HG03432 (cell line): Measurements from ENCODE around the gene RERE.
"Not testable (repeated sequence)": the region's sequence is repeated elsewhere in the genome, so short reads cannot be mapped to it uniquely, and the experiment has no call there.

Experiments
- ATAC-seq: cut with Tn5 transposase; IDR thresholded peaks from one replicate; pipeline ENCODE4 v1.9.1; 2021; ENCODE audit warnings: mild to moderate bottlenecking, moderate library complexity; ENCODE audit not compliant: unreplicated experiment

The RERE gene

GRCh38 chr1:8525558-8526275 is 291.7 kb downstream of the RERE start:
- ATAC-seq = peak; percentile 65

- ATAC-seq = no peak
These were observed 292.3 kb downstream of the RERE start for GRCh38 chr1:8525216-8525557.

GRCh38 chr1:8524627-8525157 is 292.7 kb downstream of the RERE start:
- ATAC-seq = no peak

GRCh38 chr1:8523666-8524206 is 293.7 kb downstream of the RERE start:
- no peak for ATAC-seq

DNA sequence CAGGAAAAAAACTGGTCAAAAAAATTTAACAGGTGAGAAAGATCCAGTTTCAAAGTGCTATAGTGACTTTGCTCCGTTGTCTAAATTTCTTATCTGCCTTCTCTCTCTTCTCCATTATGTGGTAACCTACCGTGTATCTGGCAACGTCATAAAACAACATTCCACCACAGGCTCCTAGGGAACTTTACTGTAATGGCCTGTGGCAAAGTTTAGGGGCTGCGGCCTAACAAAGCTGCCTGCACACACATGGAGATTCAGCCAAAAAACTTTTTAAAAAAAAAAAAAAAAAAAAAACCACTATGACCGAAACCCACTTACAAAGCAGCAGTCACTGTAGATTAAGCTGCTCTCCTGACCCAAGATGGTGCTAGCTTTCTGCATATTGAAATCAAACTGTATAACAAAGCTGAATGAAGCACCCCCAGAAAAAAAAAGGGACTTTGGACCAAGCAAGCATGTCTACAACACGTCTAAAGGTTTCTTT is 296.9 kb downstream of the RERE start:
- no peak for ATAC-seq

- ATAC-seq = no peak
These were observed 298.3 kb downstream of the RERE start for GRCh38 chr1:8519167-8519566.

DNA sequence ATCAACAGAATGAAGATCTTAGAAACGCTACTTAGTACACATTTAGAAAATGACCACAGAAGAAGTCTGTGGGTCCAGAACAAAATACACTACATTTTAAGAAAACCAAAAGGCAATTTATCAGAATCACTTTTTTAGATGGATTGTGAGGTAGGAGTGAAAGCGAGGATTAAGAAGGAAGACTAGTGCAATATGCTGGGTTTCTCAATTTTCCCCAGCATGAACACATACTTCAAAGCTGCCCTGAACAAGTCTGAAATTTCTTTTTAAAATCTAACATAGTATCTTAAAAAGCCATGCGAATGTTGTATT is 299.0 kb downstream of the RERE start:
- ATAC-seq = no peak

- ATAC-seq = no peak
These were observed 299.6 kb downstream of the RERE start for GRCh38 chr1:8517661-8518489.

DNA sequence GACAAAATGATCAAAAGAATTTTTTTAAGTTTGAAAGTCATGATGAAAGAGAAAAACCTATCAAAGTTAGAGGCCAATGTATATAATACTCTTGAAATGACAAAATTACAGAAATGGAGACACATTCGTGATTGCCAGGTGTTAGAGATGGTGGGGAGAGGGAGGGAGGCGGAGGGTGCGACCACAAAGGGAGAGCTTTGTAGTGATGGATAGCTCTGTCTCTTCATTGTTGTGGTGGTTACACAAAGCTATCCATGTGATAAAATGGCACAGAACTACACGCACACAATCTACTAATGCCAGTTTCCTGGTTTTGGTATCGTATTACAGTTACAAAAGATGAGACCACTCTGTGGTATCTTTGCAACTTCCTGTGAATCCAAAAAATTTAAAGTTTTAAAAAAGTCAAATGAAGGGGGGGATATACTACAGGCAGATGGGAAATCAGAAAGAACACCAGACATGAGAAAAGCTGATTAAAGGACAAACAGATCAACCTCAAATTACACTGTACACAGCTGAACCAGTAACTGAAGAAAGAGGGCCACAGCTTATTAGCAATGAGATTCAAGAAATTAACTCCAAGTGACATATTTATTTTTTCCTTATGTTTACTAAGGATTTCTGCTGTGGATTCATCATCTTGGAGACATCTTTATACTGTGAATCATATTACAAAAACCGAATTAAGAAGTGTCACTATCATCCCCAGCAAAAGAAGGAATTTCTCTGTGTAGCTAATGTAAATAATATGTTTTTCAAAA is 300.5 kb downstream of the RERE start:
- no peak for ATAC-seq

GRCh38 chr1:8516278-8516777 is 301.1 kb downstream of the RERE start:
- no peak for ATAC-seq

DNA sequence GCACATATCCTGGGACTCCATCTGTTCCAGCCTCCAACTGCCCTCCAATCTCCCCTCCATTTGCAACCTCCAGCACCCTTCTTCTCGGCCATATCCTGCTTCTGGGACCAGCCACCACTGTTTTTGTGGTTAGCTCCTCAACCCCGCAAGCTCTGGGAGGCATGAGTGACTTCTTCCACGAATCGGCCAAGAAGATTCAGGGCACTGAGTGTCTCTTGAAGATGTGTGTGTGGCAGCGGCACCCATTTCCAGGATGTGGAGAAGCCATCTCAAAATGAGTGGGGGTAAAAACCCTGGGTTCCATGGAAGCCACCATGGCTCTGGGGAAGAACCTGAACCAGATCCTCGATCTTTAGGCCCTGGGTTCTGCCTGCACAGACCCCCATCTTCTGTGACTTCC is 304.9 kb downstream of the RERE start:
- ATAC-seq = no peak

DNA sequence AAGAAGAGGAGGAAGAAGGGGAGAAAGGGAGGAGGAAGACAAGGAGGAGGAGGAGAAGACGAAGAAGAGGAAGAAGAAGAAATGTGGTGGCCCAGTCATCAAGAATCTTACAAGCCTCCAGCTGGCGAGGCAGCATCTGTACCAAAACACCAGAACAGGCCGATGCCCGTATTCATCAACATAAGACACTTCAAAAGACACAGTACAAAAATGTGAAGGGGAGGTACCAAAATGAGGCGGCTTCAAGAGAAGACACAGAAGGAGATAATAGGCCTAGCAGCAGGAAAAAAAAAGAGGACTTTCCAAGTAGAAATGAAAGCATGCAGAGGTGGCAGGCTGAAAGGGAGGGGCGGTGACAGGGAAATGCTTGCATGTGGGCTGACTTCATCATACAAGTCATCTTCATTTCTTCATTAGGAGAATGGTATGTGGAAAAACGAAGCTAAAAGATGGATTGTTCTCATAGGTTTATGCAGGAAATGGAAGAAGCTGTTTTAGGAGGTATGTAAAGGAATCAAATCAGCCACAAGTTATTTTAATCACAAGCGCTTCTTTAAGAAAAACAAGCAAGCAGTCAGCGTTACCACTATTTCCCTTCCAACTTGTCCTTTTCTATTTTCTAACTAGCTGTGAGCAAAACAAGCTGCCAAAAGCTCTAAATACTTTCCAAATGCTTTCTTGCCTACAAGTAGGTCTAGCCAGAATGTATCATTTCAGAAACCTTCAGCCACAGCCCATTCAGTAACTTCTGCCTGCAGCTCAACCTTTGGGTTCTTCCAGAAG is 307.2 kb downstream of the RERE start:
- no peak for ATAC-seq

DNA sequence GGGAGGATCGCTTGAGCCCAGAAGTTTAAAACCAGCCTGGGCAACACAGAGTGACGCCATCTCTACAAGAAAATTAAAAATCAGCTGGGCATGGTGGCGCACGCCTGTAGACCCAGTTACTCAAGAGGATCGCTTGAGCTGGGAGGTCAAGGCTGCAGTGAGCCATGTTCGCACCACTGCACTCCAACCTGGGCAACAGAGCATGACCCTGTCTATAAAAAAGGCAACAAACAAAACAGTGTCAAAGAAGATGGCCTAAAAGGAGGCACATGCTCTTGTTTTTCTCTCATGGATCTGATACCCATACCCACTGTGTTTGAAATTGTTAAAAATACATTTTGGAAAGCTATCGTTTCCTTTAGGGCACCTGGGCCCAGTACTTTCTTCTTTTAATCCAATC is 307.9 kb downstream of the RERE start:
- ATAC-seq = no peak

DNA sequence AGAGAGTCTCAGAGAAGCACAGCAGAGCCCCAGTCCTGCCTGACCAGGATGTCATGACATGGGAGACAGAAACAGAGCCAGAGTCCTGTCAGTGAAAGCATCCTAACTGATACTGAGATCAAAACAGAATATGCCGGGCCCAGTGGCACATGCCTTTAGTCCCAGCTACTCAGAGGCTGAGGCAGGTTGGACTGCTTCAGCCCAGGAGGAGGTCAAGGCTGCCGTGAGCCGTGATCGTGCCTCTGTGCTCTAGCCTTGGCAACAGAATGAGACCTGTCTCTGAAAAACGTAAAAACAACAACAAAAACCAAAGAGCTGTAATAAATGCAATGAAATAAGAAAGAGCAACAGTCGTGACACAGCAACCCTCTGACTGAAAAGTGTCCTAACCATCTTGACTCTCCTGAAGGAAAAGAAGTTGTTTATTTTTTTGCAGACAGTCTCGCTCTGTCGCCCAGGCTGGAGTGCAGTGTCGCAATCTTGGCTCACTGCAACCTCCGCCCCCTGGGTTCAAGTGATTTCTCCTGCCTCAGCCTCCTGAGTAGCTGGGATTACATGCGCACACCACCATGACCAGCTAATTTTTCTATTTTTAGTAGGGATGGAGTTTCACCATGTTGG is 310.3 kb downstream of the RERE start:
- ATAC-seq = no peak

DNA sequence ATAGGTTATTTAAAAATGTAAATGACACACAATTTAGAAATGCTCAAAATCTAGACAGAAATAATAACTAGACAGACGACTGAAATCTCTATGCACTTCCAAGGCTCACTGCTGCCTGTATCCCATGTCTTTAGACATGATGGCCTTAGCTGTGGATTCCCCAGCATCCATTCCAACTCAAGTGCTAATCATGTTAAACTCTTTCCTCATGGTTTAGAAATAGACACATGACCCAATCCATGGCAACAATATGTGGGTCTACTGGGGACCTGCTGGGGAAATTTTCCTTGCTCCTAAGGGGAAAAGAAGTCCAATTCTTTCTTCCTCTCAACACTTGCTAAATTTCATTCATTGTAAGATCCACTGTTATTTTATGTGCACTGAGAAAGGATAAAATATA is 311.0 kb downstream of the RERE start:
- no peak for ATAC-seq

DNA sequence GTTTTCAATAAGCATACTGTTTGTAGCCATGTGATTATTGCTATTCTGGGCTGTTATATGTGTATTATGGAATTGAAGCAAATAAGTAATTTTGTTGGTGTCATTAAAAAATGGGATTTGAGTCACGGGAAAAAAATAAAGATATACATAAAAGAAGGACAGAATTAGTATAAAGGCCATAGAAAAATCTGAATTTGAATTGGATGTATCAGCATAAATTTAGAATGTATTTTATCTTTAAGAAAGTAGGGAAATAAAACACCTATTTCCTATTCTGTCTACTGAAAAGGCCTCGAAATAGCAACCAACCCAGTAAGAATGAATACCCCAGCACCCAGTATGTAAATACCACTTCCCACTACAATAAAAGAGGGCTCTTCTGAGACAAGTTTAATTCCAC is 313.6 kb downstream of the RERE start:
- no peak for ATAC-seq

DNA sequence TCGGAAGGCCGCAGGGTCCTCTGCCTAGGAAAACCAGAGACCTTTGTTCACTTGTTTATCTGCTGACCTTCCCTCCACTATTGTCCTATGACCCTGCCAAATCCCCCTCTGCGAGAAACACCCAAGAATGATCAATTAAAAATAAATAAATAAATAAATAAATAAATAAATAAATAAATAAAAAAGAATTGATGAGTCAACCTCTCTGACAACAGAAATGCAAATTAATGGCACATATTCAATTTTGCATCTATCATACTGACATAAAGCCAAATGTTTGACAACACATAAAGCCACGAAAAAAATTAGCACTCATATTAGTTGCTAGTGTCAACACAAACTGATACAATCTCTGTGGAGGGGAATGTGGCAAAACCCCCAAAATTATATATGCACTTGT is 314.5 kb downstream of the RERE start:
- not testable (repeated sequence) for ATAC-seq

DNA sequence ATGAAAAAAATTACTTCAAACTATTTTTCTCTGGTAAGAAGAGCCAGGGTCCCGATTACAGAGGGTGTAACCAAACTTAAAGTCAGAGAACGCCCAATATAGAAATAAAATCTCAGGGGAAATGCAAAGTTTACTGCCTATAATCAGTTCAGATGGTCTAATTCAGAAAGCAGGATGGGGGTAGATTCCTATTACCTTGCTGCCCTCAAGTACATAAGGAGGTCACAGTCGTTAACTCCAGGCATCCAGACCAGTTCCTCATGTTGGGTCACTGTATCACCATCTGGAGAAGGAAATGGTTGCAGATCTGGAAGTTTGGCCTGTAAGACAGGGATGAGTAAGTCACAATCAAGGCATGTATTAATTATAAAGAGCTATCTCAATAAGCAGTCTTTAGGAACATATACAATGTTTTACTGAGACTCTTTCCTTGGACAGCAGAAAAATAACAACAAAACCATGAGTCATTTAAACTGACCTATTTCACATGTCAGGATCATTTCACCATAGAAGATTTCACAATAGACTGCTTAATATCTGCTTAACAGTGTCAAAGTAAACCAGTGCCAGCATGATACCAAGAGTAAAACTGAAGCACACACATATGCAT is 320.1 kb downstream of the RERE start:
- peak; percentile 19 for ATAC-seq

GRCh38 chr1:8496473-8496872 is 321.0 kb downstream of the RERE start:
- peak; percentile 54 for ATAC-seq
